ENCODE results near the gene ZRANB1.
"Not testable (repeated sequence)": the region's sequence is repeated elsewhere in the genome, so short reads cannot be mapped to it uniquely, and the experiment has no call there.

Gene ZRANB1

GRCh38 chr10:124963866-124964720, 22.2 kb downstream of the ZRANB1 start:
- no peak for DNase-seq (ENCODE audit: low spot score)

- DNase-seq (ENCODE audit: low spot score), result no peak
These were observed 24.1 kb downstream of the ZRANB1 start for GRCh38 chr10:124966008-124966407.

- no peak for DNase-seq (ENCODE audit: low spot score)
These were observed 25.3 kb downstream of the ZRANB1 start for GRCh38 chr10:124967255-124967654.

GRCh38 chr10:124971276-124971675, 29.4 kb downstream of the ZRANB1 start:
- DNase-seq (ENCODE audit: low spot score), result no peak

- DNase-seq (ENCODE audit: low spot score), result no peak
These were observed 30.7 kb downstream of the ZRANB1 start for GRCh38 chr10:124972637-124973036.

- no peak for DNase-seq (ENCODE audit: low spot score)
These were observed 32.2 kb downstream of the ZRANB1 start for GRCh38 chr10:124974131-124974530.

GRCh38 chr10:124975977-124976514, 34.1 kb downstream of the ZRANB1 start:
- DNase-seq (ENCODE audit: low spot score), result no peak

- no peak for DNase-seq (ENCODE audit: low spot score)
These were observed 35.2 kb downstream of the ZRANB1 start for GRCh38 chr10:124977161-124977560.

- DNase-seq (ENCODE audit: low spot score), result no peak
These were observed 35.9 kb downstream of the ZRANB1 start for GRCh38 chr10:124977648-124978375.

GRCh38 chr10:124978376-124978725, 36.4 kb downstream of the ZRANB1 start:
- DNase-seq (ENCODE audit: low spot score), result no peak

GRCh38 chr10:124983321-124983720, 41.4 kb downstream of the ZRANB1 start:
- no peak for DNase-seq (ENCODE audit: low spot score)

GRCh38 chr10:124984376-124984775, 42.5 kb downstream of the ZRANB1 start:
- no peak for DNase-seq (ENCODE audit: low spot score)

GRCh38 chr10:124985162-124985561, 43.2 kb downstream of the ZRANB1 start:
- no peak for DNase-seq (ENCODE audit: low spot score)

GRCh38 chr10:124987788-124988187, 45.9 kb downstream of the ZRANB1 start:
- no peak for DNase-seq (ENCODE audit: low spot score)

GRCh38 chr10:124988753-124989152, 46.8 kb downstream of the ZRANB1 start:
- not testable (repeated sequence) for DNase-seq (ENCODE audit: low spot score)

GRCh38 chr10:124989526-124989925, 47.6 kb downstream of the ZRANB1 start:
- no peak for DNase-seq (ENCODE audit: low spot score)

GRCh38 chr10:124990671-124991625, 49.0 kb downstream of the ZRANB1 start:
- no peak for DNase-seq (ENCODE audit: low spot score)

- no peak for DNase-seq (ENCODE audit: low spot score)
These were observed 49.9 kb downstream of the ZRANB1 start for GRCh38 chr10:124991835-124992234.

- DNase-seq (ENCODE audit: low spot score), result peak; percentile 30
These were observed 50.8 kb downstream of the ZRANB1 start for GRCh38 chr10:124992462-124993344.

- no peak for DNase-seq (ENCODE audit: low spot score)
These were observed 51.4 kb downstream of the ZRANB1 start for GRCh38 chr10:124993345-124993708.

All from AG08395 (cell line).